ENCODE data around the gene PI4KA. TPM values are rescaled to one million over a fixed set of nuclear protein-coding genes. Genes with fewer than 3 reads are reported as not detected.

The PI4KA gene
- total RNA-seq, 4 donors from 2014 or later, result 42.5 to 81.3 (median 66.1) TPM

DNA sequence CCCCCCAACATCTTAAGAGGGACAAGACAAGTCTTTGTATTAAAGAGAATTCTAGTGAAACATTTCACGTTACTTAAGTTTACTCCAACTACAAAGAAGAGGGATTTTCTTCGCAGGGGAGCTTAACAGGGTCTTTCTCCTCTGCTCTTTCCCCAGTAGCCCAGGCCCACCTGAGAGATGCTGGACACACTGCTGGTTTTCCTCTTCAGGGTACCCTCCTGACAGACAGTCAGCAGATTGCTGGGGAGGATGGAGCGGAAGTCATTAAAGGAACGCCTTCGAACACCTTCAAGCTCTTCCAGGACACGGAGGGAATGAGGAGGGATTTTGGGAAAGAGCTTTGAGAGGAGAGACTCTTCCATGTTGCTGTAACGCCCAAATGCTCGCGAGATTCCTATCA is 39.1 kb downstream of the PI4KA start:
- no peak overlapping the region for H3K4me3 ChIP-seq (ENCODE audit: low read depth, poor library complexity, severe bottlenecking)
- WGBS, 2 donors, result 90 to 94% methylated on average over 9 of the region's 9 CpGs
- DNase-seq (ENCODE audit: low spot score in 2 of 2), result no peak
- intact Hi-C loops (cut with DNase I; ENCODE audit: low total_unique reads), result no loop called here
- TF ChIP-seq, protein P1, sequence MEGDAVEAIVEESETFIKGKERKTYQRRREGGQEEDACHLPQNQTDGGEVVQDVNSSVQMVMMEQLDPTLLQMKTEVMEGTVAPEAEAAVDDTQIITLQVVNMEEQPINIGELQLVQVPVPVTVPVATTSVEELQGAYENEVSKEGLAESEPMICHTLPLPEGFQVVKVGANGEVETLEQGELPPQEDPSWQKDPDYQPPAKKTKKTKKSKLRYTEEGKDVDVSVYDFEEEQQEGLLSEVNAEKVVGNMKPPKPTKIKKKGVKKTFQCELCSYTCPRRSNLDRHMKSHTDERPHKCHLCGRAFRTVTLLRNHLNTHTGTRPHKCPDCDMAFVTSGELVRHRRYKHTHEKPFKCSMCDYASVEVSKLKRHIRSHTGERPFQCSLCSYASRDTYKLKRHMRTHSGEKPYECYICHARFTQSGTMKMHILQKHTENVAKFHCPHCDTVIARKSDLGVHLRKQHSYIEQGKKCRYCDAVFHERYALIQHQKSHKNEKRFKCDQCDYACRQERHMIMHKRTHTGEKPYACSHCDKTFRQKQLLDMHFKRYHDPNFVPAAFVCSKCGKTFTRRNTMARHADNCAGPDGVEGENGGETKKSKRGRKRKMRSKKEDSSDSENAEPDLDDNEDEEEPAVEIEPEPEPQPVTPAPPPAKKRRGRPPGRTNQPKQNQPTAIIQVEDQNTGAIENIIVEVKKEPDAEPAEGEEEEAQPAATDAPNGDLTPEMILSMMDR (IDR thresholded peaks at IDR 0.05), result no peak
- TF ChIP-seq POLR2A (IDR thresholded peaks at IDR 0.05), result no peak

DNA sequence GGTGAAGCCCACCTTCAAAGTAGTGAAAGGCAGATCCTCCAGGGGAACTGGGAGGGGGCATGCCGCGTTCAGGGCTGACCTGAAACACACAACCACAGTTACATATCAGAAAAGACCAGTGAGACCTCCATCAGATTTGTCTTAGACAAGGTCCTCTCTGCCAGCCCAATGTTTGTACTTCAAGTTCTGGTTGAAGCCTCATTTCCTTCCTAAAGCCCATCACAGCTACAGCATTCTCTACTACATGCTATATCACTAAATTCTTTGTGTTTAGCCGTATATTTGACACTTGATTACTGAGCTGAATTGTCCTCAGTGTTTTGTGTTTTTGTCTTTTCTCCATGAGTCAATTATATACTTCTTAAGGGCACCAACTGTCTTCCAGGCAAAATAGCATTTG is 40.1 kb downstream of the PI4KA start:
- intact Hi-C loops (cut with DNase I; ENCODE audit: low total_unique reads), result no loop called here
- WGBS, 2 donors, result 91 to 92% methylated on average over 3 of the region's 3 CpGs
- TF ChIP-seq, protein P1 (IDR thresholded peaks at IDR 0.05), result no peak
- no peak for TF ChIP-seq POLR2A (IDR thresholded peaks at IDR 0.05)
- no peak for DNase-seq (ENCODE audit: low spot score in 2 of 2)
- H3K4me3 ChIP-seq (ENCODE audit: low read depth, poor library complexity, severe bottlenecking), result no peak overlapping the region

DNA sequence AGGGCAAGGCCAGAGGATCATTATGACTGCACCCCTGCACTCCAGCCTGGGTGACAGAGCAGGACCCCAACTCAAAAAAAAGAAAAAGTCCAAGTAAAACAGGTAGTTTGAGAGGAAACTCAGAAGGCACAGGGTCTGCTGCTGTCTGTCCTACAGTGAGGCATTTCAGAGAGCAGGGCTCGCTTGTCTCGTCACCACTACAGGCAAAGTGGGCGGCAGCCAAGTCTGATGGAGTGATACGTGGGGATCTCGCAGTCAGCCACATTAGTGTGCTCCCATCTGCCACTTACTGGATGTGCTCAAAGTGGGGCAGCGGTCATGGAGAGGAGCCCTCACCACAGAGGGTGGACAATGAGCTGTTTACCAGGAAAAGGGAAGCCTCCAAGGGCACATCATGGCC is 42.1 kb downstream of the PI4KA start:
- no peak for DNase-seq (ENCODE audit: low spot score in 2 of 2)
- intact Hi-C loops (cut with DNase I; ENCODE audit: low total_unique reads), result no loop called here
- H3K4me3 ChIP-seq (ENCODE audit: low read depth, poor library complexity, severe bottlenecking), result no peak overlapping the region
- WGBS, 2 donors, result 96 to 97% methylated on average over 6 of the region's 6 CpGs
- TF ChIP-seq POLR2A (IDR thresholded peaks at IDR 0.05), result no peak
- TF ChIP-seq, protein P1 (IDR thresholded peaks at IDR 0.05), result no peak

DNA sequence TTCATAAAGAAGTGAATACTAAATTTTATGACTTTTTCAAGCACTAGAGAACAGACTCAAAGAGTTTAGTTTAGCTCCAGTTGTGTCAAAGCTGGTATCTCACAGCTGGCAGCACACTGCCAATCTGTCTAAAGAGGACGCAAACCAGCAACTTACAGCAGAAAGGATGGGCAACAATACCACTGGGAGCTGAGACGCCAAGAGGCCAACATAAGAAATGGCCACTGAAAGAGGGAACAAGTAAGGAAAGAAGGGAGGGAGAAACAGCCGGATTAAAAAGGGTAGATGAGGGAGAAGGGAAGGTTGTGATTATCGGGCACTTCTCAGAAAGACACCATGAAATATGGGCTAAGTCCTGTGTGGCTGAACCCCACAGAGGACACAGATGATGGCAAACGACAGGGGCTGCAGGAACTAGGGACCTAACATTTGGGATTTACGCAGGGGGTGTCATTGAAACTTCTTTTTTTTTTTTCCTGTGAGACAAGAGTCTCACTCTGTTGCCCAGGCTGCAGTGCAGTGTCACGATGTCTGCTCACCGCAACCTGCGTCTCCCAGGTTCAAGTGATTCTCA is 43.0 kb downstream of the PI4KA start:
- no peak for DNase-seq (ENCODE audit: low spot score in 2 of 2)
- TF ChIP-seq, protein P1 (IDR thresholded peaks at IDR 0.05), result no peak
- no peak for TF ChIP-seq POLR2A (IDR thresholded peaks at IDR 0.05)
- intact Hi-C loops (cut with DNase I; ENCODE audit: low total_unique reads), result no loop called here
- H3K4me3 ChIP-seq (ENCODE audit: low read depth, poor library complexity, severe bottlenecking), result no peak overlapping the region
- WGBS, 2 donors, result 95 to 96% methylated on average over 9 of the region's 9 CpGs

DNA sequence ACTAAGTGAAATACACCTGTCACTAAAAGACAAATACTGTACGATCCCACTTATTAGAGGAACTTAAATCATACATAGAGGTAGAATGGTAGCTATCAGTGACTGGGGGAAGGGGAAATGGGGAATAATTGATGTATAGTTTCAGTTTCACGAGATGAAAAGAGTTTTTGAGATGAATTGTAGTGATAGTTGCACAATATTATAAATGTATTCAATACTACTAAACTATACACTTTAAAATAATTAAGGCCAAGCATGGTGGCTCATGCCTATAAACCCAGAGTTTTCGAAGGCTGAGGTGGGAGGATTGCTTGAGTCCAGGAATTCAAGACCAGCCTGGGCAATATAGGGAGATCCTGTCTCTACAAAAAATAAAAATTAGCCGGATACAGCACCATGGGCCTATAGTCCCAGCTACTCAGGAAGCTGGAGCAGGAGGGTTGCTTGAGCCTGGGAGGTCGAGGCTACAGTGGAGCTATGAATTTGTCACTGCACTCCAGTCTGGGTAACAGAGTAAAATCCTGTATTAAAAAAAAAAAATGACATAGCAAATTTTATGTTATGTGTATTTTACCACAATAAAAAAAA is 44.3 kb downstream of the PI4KA start:
- TF ChIP-seq POLR2A (IDR thresholded peaks at IDR 0.05), result no peak
- TF ChIP-seq, protein P1 (IDR thresholded peaks at IDR 0.05), result no peak
- no peak overlapping the region for H3K4me3 ChIP-seq (ENCODE audit: low read depth, poor library complexity, severe bottlenecking)
- WGBS, 2 donors, result 90 to 94% methylated on average over 5 of the region's 5 CpGs
- no peak for DNase-seq (ENCODE audit: low spot score in 2 of 2)
- intact Hi-C loops (cut with DNase I; ENCODE audit: low total_unique reads), result no loop called here

DNA sequence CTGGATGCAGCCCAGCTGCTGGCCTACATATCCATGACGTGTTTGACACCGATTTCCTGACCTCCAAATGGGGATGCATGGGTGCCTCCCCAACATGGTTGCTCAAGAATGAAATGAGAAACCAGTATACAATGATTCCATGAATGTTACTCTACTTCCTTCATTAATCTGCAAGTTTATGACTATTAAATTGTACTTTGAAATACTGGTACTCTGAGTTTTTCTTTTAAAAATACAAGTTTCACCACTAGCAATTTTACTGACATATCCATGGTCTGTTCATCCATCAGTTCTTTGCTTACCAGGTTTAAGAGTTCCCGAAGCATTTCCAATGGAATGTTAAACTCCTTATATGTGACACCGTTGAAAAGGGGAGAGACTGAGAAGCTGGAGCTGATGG is 45.6 kb downstream of the PI4KA start:
- TF ChIP-seq, protein P1 (IDR thresholded peaks at IDR 0.05), result no peak
- no peak for TF ChIP-seq POLR2A (IDR thresholded peaks at IDR 0.05)
- intact Hi-C loops (cut with DNase I; ENCODE audit: low total_unique reads), result no loop called here
- 94 to 96% methylated on average over 4 of the region's 4 CpGs for WGBS, 2 donors
- H3K4me3 ChIP-seq (ENCODE audit: low read depth, poor library complexity, severe bottlenecking), result no peak overlapping the region
- DNase-seq (ENCODE audit: low spot score in 2 of 2), result no peak
